ENCODE measurements around the gene RFX6.

DNA sequence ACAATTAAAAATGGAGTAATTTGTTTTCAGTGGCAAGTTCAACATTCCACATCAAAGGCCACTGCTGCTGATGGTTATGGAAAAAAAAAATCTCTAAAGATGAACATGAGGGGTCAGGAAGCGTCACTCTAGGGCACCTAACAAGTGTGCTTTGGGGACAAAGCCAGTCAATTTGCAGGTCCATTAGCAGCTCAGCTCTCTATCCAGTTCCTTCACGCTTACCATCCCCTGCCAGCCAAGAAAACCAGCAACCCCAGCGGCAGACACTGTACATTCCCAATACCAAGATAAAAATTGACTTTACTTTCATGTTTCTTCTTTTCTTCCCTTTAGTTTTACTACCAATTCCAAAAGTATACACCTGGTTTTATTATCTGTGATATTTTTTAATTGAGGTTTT lies 10.1 kb downstream of the RFX6 start:
- TF ChIP-seq, protein P1, sequence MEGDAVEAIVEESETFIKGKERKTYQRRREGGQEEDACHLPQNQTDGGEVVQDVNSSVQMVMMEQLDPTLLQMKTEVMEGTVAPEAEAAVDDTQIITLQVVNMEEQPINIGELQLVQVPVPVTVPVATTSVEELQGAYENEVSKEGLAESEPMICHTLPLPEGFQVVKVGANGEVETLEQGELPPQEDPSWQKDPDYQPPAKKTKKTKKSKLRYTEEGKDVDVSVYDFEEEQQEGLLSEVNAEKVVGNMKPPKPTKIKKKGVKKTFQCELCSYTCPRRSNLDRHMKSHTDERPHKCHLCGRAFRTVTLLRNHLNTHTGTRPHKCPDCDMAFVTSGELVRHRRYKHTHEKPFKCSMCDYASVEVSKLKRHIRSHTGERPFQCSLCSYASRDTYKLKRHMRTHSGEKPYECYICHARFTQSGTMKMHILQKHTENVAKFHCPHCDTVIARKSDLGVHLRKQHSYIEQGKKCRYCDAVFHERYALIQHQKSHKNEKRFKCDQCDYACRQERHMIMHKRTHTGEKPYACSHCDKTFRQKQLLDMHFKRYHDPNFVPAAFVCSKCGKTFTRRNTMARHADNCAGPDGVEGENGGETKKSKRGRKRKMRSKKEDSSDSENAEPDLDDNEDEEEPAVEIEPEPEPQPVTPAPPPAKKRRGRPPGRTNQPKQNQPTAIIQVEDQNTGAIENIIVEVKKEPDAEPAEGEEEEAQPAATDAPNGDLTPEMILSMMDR (IDR thresholded peaks at IDR 0.05), result no peak
- TF ChIP-seq POLR2A (IDR thresholded peaks at IDR 0.05), result no peak
